GM12874 (cell line): ENCODE data around the gene FEZ2.

Source experiments
- TF ChIP-seq, protein P1 (sequence below): IDR thresholded peaks from 2 replicates; pipeline ENCODE4 v1.5.1; 2011; ENCODE audit warnings: low read depth, mild to moderate bottlenecking, control low read depth, low read length, moderate library complexity; ENCODE audit not compliant: insufficient read depth

Gene FEZ2

DNA sequence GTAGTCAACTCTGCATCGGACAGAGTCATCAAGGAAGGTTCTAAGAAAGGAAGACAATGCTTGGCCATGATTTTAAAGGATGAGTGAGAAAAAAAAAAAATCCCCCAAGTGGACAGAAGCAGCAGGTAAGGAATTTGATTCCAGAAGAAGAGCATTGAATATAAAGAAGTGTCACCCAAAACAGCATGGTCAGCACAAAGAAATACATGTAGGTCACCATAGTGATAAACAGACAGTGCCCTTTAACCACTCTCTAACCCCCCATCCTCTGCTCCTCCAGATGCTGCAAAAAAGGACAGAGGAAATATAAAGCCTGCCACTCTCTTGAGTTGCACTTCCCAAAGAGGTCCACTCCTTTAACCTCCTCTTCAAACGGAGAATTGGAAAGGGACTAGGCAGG, 23.4 kb downstream of the FEZ2 start:
- TF ChIP-seq, protein P1, sequence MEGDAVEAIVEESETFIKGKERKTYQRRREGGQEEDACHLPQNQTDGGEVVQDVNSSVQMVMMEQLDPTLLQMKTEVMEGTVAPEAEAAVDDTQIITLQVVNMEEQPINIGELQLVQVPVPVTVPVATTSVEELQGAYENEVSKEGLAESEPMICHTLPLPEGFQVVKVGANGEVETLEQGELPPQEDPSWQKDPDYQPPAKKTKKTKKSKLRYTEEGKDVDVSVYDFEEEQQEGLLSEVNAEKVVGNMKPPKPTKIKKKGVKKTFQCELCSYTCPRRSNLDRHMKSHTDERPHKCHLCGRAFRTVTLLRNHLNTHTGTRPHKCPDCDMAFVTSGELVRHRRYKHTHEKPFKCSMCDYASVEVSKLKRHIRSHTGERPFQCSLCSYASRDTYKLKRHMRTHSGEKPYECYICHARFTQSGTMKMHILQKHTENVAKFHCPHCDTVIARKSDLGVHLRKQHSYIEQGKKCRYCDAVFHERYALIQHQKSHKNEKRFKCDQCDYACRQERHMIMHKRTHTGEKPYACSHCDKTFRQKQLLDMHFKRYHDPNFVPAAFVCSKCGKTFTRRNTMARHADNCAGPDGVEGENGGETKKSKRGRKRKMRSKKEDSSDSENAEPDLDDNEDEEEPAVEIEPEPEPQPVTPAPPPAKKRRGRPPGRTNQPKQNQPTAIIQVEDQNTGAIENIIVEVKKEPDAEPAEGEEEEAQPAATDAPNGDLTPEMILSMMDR, result no peak

DNA sequence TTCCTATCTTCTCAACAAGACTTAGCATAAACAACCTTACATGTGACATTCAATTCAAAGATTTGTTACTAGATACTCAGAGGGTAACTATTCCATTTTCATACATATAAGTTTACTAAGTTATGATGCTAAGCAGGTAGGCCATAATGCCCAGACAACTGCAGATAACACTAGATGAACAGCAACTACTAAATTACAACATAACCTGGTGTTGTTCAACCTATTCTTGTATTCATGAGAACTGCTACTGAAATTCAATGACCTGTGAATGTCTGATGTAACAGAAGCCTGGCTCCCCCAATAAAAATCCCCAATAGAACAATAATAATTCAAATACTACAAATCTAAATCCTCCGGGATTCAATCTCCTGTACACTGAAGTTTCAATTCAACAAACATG, 24.8 kb downstream of the FEZ2 start:
- TF ChIP-seq, protein P1, result no peak

DNA sequence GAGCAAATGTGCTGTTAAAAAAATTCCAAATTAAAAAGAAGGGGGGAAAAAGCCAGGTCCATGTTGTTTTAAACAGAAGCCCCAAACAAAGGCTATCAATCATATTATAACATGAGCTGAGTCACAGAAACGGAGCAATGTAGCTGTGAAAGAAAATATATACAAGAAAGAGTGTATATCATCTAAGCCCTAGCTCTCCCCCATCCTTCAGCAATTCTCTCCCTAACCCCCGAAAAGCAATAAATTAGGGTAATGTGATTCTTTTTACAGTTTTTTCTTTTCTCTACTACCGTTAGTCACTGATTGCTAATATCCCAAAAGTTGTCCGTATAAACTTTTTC, 25.3 kb downstream of the FEZ2 start:
- TF ChIP-seq, protein P1, result no peak

DNA sequence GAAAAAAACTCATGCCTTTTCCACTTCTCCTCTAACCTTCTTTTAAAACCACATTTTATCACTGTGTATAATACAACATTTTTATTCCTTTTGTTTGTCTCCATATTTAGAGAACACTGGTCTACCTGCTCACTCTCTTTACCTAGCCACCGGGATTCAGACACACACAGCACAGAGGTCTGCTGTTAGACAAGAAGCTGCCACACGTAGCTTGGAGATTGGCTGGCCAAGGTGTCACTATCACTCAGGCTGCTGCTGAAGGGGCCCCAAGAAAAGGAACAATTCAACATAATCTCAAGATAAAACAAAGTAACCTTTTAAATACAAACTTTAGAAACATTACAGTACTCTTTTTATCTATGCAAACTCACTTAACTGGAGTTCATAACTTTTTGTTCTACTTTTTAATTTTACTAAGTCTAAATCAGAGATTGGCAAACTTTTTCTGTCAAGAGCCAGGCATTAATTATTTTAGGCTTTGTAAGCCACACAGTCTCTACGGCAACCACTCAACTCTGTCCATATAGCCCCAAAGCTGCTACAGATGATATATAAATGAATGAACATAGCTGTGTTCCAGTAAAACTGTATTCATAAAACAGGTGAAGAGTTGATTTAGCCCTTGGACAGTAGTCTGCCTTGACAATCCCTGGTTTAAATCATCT, 25.8 kb downstream of the FEZ2 start:
- TF ChIP-seq, protein P1, result no peak

DNA sequence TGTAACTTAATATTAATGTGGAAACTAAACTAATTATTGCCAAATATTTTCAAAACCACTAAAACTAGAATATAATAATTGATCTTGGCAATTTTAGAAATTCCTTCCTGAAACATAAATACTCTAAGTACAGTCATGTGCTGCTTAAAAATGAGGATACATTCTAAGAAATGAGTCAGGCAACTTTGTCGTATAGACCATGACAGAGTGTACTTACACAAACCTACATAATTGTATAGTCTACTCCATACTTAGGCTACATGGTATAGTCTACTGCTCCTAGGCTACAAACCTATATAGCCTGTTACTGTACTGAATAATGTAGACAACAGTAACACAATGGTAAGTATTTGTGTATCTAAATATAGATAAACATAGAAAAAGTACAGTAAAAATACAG, 27.6 kb downstream of the FEZ2 start:
- TF ChIP-seq, protein P1, result no peak

DNA sequence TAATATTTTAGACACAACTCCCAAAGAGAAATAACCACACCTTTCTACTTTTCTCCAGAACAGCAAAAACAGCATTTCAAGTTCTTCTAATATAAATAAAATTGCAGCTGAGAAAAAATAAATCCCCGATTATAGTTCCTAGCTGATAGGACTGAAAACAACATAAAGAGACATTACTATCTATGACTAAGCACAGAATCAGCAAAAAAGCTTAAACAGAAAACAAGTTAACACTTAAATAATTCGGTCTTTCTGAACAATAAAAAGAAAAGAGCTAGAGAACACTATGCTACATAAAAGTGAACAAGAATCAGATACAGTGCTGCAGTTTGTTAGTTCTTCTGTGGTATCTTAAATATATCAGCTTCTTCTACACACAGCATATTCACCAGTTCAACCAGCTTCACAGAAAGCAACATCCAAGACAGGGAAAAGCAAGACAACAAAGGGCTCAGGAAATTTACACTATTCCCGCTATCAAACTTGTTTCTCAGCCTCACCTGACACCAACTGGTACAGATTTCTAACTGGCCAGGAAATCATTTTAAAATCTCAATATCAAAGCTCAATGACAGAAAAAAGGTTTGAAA, 28.6 kb downstream of the FEZ2 start:
- TF ChIP-seq, protein P1, result no peak

DNA sequence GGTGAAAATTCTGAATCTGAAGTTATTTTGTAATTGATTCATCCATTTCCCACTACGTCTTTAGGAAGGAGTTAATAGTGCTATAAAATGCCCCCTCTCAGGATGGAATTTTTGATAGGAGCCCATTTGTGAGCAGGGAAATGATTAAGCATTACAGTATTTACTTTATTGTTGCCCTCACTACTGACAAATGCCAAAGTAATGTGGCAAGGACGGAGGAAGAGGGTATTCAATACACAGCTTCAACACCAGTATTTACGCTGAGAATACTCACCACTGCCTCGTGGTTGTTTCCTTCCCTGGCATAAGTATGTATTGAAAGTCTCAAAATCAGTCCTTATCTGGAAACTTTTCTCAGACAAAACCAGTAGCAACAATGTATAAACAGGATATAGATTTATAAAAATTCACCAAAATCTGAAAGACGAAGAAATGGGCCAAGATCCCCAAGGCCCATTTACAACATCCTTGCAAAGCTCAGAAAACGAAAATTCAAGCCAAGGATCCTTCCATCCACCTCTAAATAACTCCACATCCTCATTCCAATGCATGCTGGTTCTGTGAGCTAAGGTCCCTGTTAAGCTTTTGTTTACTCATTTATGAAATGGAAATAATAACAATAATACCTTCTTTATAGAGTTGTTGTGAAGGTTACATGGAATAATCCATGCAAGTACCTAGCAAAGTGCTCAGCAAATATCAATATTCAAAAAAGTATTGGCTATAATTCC, 29.3 kb downstream of the FEZ2 start:
- TF ChIP-seq, protein P1, result no peak
